GM20000 (cell line): ENCODE data around the gene DEDD.
"Not testable (repeated sequence)": the region's sequence is repeated elsewhere in the genome, so short reads cannot be mapped to it uniquely, and the experiment has no call there.

Experiments
- DNase-seq: peaks from one replicate; pipeline ENCODE4 v3.0.0; 2012; ENCODE audit warnings: low spot score
- CTCF ChIP-seq: IDR thresholded peaks from 2 replicates; pipeline ENCODE4 v1.5.1; 2012; ENCODE audit warnings: mild to moderate bottlenecking, control low read depth; ENCODE audit errors: extremely low read depth, missing control alignments

The DEDD gene

GRCh38 chr1:161121834-161122233 lies 10.6 kb downstream of the DEDD start:
- TF ChIP-seq CTCF = no peak
- no peak for DNase-seq

DNA sequence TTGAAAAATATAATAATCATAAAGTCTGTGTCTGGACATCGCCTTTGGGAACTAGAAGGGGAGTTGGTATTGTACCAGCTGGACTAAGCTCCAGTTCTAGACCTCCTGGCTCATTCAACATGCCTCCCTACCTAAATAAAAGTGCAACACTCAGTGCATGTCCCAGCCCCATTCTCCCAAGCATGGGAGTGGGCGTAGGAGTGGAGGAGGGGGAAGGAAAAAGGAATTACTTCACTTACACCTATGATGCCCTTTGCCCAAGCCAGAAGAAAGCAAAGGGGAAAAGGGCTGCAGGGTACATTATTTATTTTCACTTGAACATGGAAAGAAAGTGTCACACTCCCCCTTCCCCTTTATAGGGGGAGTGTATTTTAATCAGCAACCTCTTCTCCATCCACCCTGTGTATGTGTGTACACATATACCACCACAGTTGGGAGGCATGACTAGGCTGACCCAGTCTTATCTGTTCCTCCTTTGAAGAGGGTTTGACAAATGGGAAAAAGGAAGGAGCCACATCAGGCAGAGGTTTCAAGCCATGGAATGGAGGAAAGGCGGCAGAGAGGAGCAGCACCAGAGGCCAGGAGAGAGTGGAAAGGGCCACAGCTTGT lies 11.3 kb downstream of the DEDD start:
- no peak for TF ChIP-seq CTCF
- DNase-seq = no peak

GRCh38 chr1:161119092-161119903 lies 13.2 kb downstream of the DEDD start:
- DNase-seq = peak; percentile 78
- TF ChIP-seq CTCF = no peak

DNA sequence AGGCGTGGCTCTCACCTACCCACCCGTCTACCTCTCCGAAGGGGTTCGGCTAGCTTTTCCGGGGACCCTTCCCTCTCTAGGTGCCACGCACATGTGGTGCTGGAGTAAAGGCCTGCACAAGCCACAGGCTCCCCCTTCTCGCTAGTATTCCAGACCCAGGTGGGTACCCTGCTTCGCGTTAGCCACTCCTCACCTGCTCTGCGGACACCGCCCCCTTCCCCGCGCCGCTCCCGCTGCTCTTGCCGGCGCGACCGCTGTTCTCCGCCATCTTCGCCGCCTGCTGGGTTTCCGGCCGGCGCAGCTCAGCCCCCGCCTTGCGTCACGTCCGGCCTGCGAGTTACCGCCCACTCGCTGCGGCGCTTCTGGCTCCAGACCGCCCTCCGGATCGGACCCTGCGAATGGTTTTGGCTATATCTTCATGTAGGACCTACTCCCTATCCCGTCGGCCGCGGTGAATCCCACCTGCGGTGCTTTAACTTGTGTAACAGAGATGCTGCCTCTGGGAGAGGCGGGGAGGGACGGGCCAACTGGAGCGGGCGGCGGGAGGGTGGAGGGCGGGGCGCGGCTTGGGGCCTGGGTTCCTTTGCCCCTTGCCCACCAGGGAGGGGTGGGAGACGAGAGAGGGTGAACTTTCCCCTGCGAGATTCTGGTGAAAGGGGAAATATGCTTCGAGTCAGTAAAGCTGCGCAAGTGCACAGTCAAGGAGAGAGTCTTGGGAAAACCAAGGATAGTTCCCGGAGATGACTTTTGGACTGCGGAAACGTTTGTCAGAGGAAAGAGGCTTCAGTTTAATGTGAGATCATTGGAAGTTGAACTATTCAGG lies 14.5 kb downstream of the DEDD start, which contains the start of the genes NIT1 and PFDN2:
TSS of gene NIT1 (plus strand) at position 347 of the 823 bp plus-strand sequence. CDS start at position 419, 72 bp downstream.
TSS of gene PFDN2 (minus strand) at position 279 of the 823 bp plus-strand sequence. CDS start at position 268, 11 bp downstream.
- TF ChIP-seq CTCF = no peak

DNA sequence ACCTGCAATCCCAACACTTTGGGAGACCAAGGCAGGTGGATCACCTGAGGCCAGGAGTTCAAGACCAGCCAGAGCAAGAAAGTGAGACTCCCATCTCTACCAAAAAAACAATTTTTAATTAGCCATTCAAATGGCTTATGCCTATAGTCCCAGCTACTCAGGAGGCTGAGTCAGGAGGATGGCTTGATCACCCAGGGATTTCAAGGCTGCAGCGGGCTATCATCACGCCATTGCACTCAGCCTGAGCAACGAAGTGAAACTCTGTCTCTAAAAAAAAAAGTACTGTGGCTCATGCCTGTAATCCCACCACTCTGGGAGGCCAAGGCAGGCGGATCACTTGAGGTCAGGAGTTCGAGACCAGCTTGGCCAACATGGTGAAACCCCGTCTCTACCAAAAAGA lies 16.5 kb downstream of the DEDD start:
- DNase-seq = not testable (repeated sequence)

More for the DNA sequence above, 14.5 kb downstream of the DEDD start, which contains the start of the genes NIT1 and PFDN2:
- DNase-seq = peak; percentile 91

GRCh38 chr1:161115132-161115711 lies 17.2 kb downstream of the DEDD start:
- no peak for DNase-seq

More at GRCh38 chr1:161115132-161115711, 17.2 kb downstream of the DEDD start:
- no peak for TF ChIP-seq CTCF
